ENCODE data around the gene NDUFC2.
"Not testable (repeated sequence)": the region's sequence is repeated elsewhere in the genome, so short reads cannot be mapped to it uniquely, and the experiment has no call there.

Gene NDUFC2

DNA sequence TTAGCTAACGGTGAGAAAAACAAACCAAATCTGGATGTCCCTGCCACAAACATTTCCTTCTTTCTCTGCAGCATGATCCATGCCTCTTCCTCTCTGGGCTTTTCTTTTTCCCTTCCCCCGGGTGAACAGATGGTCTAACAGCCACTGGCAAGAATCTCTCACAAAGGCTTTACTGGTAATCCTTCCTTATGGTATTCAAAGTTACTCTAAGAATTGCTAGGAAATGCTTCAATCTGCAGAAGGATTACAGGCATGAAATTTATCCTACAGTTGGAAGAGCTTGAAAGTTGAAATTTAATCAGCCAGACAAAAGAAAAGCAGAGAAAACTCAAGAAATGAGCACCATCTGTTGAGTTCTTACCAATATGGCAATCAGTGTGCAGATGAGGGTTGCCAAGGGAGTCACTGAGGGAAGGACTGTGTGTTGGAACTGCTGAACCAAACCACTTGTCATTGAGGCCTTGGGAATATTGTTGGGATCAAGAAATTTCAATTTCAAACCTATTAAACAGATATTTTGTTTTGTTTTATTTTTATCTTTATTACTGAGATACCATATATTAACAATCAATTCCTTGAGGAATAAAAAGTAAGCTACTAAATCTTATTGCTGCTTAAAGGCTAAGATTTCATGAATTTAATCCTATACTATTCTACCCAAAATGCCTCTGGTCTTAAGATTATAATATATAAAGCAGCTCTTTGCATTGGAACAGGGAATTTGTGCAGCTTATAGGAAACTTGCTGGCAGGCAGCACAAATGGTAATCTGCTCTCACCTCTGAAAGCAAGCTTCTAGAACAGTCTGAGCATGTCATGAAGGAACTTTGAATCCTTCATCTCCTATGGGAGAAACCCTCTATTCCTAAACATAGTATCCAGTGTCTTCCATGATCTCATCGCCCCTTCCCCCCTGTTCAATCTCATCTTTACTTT is 29.7 kb upstream of the NDUFC2 start:
- TF ChIP-seq, protein P1, sequence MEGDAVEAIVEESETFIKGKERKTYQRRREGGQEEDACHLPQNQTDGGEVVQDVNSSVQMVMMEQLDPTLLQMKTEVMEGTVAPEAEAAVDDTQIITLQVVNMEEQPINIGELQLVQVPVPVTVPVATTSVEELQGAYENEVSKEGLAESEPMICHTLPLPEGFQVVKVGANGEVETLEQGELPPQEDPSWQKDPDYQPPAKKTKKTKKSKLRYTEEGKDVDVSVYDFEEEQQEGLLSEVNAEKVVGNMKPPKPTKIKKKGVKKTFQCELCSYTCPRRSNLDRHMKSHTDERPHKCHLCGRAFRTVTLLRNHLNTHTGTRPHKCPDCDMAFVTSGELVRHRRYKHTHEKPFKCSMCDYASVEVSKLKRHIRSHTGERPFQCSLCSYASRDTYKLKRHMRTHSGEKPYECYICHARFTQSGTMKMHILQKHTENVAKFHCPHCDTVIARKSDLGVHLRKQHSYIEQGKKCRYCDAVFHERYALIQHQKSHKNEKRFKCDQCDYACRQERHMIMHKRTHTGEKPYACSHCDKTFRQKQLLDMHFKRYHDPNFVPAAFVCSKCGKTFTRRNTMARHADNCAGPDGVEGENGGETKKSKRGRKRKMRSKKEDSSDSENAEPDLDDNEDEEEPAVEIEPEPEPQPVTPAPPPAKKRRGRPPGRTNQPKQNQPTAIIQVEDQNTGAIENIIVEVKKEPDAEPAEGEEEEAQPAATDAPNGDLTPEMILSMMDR (IDR thresholded peaks at IDR 0.05; ENCODE audit: borderline replicate concordance, insufficient read depth, low read depth, low read length), result no peak
- H3K4me3 ChIP-seq (ENCODE audit: low read depth, low read length), result no peak overlapping the region

DNA sequence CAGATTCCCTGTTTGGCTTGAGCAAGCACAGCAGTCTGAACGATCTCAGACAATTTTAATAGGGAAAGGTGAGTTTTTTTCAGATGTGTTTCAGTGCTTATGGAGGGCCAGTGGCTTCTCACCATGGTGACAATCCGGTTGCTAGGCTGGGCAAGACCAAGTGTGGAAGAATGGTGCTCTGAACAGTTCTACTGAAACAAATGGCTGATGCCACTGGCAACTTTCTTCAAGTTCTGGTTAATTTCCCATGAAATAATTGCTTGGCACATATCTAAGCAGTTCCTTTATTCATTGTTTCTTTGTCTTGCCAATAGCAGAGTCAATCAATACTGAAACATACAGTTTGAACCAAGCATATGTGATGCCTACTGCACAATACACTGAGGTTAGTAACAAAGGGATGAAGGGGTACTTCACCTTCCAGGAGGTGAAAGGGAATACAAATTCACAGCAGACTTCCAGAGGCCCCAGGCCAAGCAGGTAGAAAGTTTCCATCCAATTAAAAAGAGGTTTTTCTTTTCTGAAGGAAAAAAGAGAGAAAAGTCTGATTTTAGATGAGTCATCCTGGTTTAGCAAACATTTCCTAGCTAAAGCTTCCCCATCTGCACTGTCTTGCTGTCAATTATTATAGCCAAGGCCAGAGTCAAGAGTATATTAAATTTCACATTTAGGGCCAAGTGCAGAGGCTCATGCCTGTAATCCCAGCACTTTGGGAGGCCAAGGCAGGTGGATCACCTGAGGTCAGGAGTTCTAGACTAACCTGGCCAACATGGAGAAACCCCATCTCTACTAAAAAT is 21.2 kb upstream of the NDUFC2 start:
- H3K4me3 ChIP-seq (ENCODE audit: low read depth, low read length), result no peak overlapping the region
- TF ChIP-seq, protein P1 (IDR thresholded peaks at IDR 0.05; ENCODE audit: borderline replicate concordance, insufficient read depth, low read depth, low read length), result no peak

DNA sequence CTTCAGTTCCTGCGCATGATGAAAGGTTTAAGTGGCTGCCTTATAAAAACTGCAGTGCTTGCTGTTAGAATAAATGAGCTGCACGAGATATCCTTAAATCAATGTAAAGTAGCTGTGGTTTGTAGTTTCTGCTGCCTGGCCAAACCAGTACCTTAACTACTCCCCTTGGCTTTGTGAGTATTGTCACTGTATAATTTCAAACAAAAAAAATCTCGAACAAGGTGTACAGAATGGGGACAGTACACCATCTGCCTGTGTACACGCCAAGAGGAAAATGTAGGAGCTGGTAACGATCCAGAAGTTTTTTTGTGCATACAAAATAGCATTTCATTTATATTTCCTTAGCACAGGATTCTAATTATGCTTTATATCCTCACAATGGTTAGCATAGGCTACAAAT is 20.6 kb upstream of the NDUFC2 start:
- H3K4me3 ChIP-seq (ENCODE audit: low read depth, low read length), result no peak overlapping the region
- TF ChIP-seq, protein P1 (IDR thresholded peaks at IDR 0.05; ENCODE audit: borderline replicate concordance, insufficient read depth, low read depth, low read length), result no peak

GRCh38 chr11:78099666-78100065 is 20.0 kb upstream of the NDUFC2 start:
- TF ChIP-seq, protein P1 (IDR thresholded peaks at IDR 0.05; ENCODE audit: borderline replicate concordance, insufficient read depth, low read depth, low read length), result no peak
- H3K4me3 ChIP-seq (ENCODE audit: low read depth, low read length), result no peak overlapping the region

- TF ChIP-seq, protein P1 (IDR thresholded peaks at IDR 0.05; ENCODE audit: borderline replicate concordance, insufficient read depth, low read depth, low read length), result no peak
- H3K4me3 ChIP-seq (ENCODE audit: low read depth, low read length), result no peak overlapping the region
Observed at GRCh38 chr11:78097666-78098385, 18.2 kb upstream of the NDUFC2 start.

DNA sequence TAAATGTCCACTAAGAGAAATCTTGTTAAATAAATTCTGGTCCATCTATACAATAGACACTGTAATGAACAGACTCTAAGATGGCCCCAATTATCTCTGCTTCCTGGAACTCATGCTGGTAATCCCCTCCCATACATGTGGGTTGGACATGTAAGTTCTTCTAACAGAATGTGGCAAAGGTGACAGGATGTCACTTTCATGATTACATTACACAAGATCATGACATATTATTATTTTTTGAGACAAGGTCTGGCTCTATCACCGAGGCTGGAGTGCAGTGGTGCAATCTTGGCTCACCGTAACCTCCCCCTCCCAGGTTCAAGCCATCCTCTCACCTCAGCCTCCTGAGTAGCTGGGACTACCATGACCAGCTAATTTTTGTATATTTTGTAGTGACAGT is 14.6 kb upstream of the NDUFC2 start:
- TF ChIP-seq, protein P1 (IDR thresholded peaks at IDR 0.05; ENCODE audit: borderline replicate concordance, insufficient read depth, low read depth, low read length), result no peak
- no peak overlapping the region for H3K4me3 ChIP-seq (ENCODE audit: low read depth, low read length)

GRCh38 chr11:78086521-78087074 is 6.9 kb upstream of the NDUFC2 start:
- H3K4me3 ChIP-seq (ENCODE audit: low read depth, low read length), result not testable (repeated sequence)

Data from GM12875 (cell line).